Neural crest cell (in vitro differentiated cells): ENCODE data around the gene FBXO47. TPM values are rescaled to one million over a fixed set of nuclear protein-coding genes. Genes with fewer than 3 reads are reported as not detected.

ENCODE experiments used
- DNase-seq: peaks from one replicate; pipeline ENCODE4 v3.0.0; 2021; ENCODE audit warnings: low read depth, mixed read lengths, low spot score
- H3K27ac Mint-ChIP-seq: one replicate; pipeline ENCODE4 v1.8.0; 2021; ENCODE audit warnings: mild to moderate bottlenecking, mixed read lengths; ENCODE audit not compliant: unreplicated experiment
- H3K27me3 Mint-ChIP-seq: 2 replicates; pipeline ENCODE4 v1.8.0; 2021; ENCODE audit warnings: low read depth, mild to moderate bottlenecking, mixed read lengths
- H3K36me3 Mint-ChIP-seq: 2 replicates; pipeline ENCODE4 v1.8.0; 2021; ENCODE audit warnings: low read depth, mild to moderate bottlenecking, mixed read lengths
- H3K4me1 Mint-ChIP-seq: 2 replicates; pipeline ENCODE4 v1.8.0; 2021; ENCODE audit warnings: mixed read lengths
- H3K4me3 Mint-ChIP-seq: one replicate; pipeline ENCODE4 v1.8.0; 2021; ENCODE audit warnings: mild to moderate bottlenecking, mixed read lengths
- H3K9me3 Mint-ChIP-seq: 2 replicates; pipeline ENCODE4 v1.8.0; 2021; ENCODE audit warnings: mixed read lengths
- CTCF ChIP-seq: fragments of 200-600 bp; sonication (generic); conservative IDR thresholded peaks from 2 replicates; pipeline ENCODE4 v1.5.0; 2021; ENCODE audit warnings: antibody characterized with exemption, mild to moderate bottlenecking
- total RNA-seq: library from RNA; stranded (reverse); gene quantifications from 2 replicates; pipeline ENCODE4 v1.2.1, GENCODE V29; 2021

The FBXO47 gene
- total RNA-seq, 1 donor from 2014 or later = not detected

- no peak for DNase-seq
- Mint-ChIP-seq H3K27me3 (no peaks in the 10 kb centered on the region), H3K36me3 (peaks cover 5% of the 10 kb centered on the region), H3K27ac (peak overlapping the region; percentile 57), H3K4me1 (peaks cover 49% of the 10 kb centered on the region), H3K4me3 (no peak overlapping the region), H3K9me3 (no peaks in the 10 kb centered on the region)
- TF ChIP-seq CTCF = no peak
Measured at GRCh38 chr17:38921756-38922411, 45.3 kb downstream of the FBXO47 start.

GRCh38 chr17:38920374-38921291 is 46.6 kb downstream of the FBXO47 start:
- no peaks in the 10 kb centered on the region for H3K9me3 Mint-ChIP-seq

GRCh38 chr17:38919316-38920078 is 47.7 kb downstream of the FBXO47 start:
- Mint-ChIP-seq H3K27me3 (no peaks in the 10 kb centered on the region), H3K4me1 (peaks cover 29% of the 10 kb centered on the region), H3K27ac (no peak overlapping the region), H3K36me3 (peaks cover 6% of the 10 kb centered on the region), H3K4me3 (no peak overlapping the region), H3K9me3 (no peaks in the 10 kb centered on the region)
- no peak for DNase-seq
- TF ChIP-seq CTCF = no peak

More at GRCh38 chr17:38920374-38921291, 46.6 kb downstream of the FBXO47 start:
- TF ChIP-seq CTCF = no peak
- peaks cover 38% of the 10 kb centered on the region for H3K4me1 Mint-ChIP-seq
- H3K4me3 Mint-ChIP-seq = peak overlapping the region; percentile 47
- peak overlapping the region; percentile 57 for H3K27ac Mint-ChIP-seq
- no peaks in the 10 kb centered on the region for H3K27me3 Mint-ChIP-seq
- no peak for DNase-seq
- peaks cover 6% of the 10 kb centered on the region for H3K36me3 Mint-ChIP-seq

GRCh38 chr17:38918916-38919315 is 48.3 kb downstream of the FBXO47 start:
- no peak for TF ChIP-seq CTCF
- Mint-ChIP-seq H3K27me3 (no peaks in the 10 kb centered on the region), H3K4me3 (no peak overlapping the region), H3K36me3 (peaks cover 6% of the 10 kb centered on the region), H3K4me1 (peaks cover 28% of the 10 kb centered on the region), H3K9me3 (no peaks in the 10 kb centered on the region), H3K27ac (no peak overlapping the region)
- no peak for DNase-seq

- Mint-ChIP-seq H3K27ac (no peak overlapping the region), H3K4me3 (no peak overlapping the region), H3K4me1 (peaks cover 25% of the 10 kb centered on the region), H3K9me3 (no peaks in the 10 kb centered on the region), H3K36me3 (peaks cover 6% of the 10 kb centered on the region), H3K27me3 (no peaks in the 10 kb centered on the region)
- no peak for TF ChIP-seq CTCF
- no peak for DNase-seq
Measured at GRCh38 chr17:38918129-38918913, 48.9 kb downstream of the FBXO47 start.
